PC-9 (cell line): Measurements from ENCODE around the gene GRIA1. TPM values are rescaled to one million over a fixed set of nuclear protein-coding genes. Genes with fewer than 3 reads are reported as not detected.

Experiments used
- BruUV-seq: library from RNA; stranded (reverse); fragments of 400-500 nt; replicated peaks from 2 replicates; lab custom pipeline; 2021; lab: Mats Ljungman, UMichigan
- CTCF ChIA-PET: fragments of 300-600 bp; sonication (Branson Sonifier 250); formaldehyde crosslinking; loops from one replicate; lab custom pipeline; 2022; ENCODE audit warnings: antibody characterized with exemption; lab: Charles Lee
- POLR2A ChIA-PET: fragments of 300-600 bp; sonication (Branson Sonifier 250); formaldehyde crosslinking; loops from one replicate; lab custom pipeline; 2022; ENCODE audit warnings: antibody characterized with exemption; ENCODE audit not compliant: unreplicated experiment; lab: Charles Lee
- DNase-seq, 2 experiments: peaks; one replicate each; pipeline versions ENCODE4 v3.0.0 to v3.0.0-alpha.2; 2015 to 2022; ENCODE audit warnings: mixed read lengths in 1 of 2
- H2AFZ ChIP-seq: fragments of 200-600 bp; sonication (generic); 2 replicates; pipeline ENCODE4 v1.8.1; 2017; ENCODE audit warnings: antibody characterized with exemption
- H3F3A ChIP-seq: fragments of 200-600 bp; sonication (generic); 2 replicates; pipeline ENCODE4 v1.8.1; 2017; ENCODE audit warnings: antibody characterized with exemption, mild to moderate bottlenecking, low read depth; ENCODE audit not compliant: insufficient read depth
- H3K27ac ChIP-seq: fragments of 200-600 bp; sonication (generic); 2 replicates; pipeline ENCODE4 v1.6.1; 2016; ENCODE audit warnings: mixed run types
- H3K27me3 ChIP-seq: fragments of 200-600 bp; sonication (generic); 2 replicates; pipeline ENCODE4 v1.6.1; 2016; ENCODE audit warnings: low read depth, mixed run types; ENCODE audit not compliant: insufficient read depth
- H3K36me3 ChIP-seq: fragments of 200-600 bp; sonication (generic); 2 replicates; pipeline ENCODE4 v1.6.1; 2016; ENCODE audit warnings: low read depth, mixed run types
- H3K4me1 ChIP-seq: fragments of 200-600 bp; sonication (generic); replicated peaks from 2 replicates; pipeline ENCODE4 v1.6.1; 2016; ENCODE audit warnings: mixed run types; ENCODE audit not compliant: insufficient read depth
- H3K4me2 ChIP-seq: fragments of 200-600 bp; sonication (generic); 2 replicates; pipeline ENCODE4 v1.6.1; 2017; ENCODE audit warnings: mixed run types
- H3K4me3 ChIP-seq: fragments of 200-600 bp; sonication (generic); 2 replicates; pipeline ENCODE4 v1.6.1; 2016; ENCODE audit warnings: mixed run types
- H3K79me2 ChIP-seq: fragments of 200-600 bp; sonication (generic); 2 replicates; pipeline ENCODE4 v1.6.1; 2017; ENCODE audit warnings: low read depth, mixed run types
- H3K9me2 ChIP-seq: fragments of 200-600 bp; sonication (generic); 2 replicates; pipeline ENCODE4 v1.8.1; 2017; ENCODE audit warnings: mild to moderate bottlenecking; ENCODE audit not compliant: insufficient read depth
- H3K9me3 ChIP-seq: fragments of 200-600 bp; sonication (generic); 2 replicates; pipeline ENCODE4 v1.8.1; 2016; ENCODE audit warnings: low read depth; ENCODE audit not compliant: insufficient read depth
- H4K20me1 ChIP-seq: fragments of 200-600 bp; sonication (generic); 2 replicates; pipeline ENCODE4 v1.8.1; 2017; ENCODE audit not compliant: insufficient read depth
- CTCF ChIP-seq: fragments of 200-600 bp; sonication (generic); conservative IDR thresholded peaks from 2 replicates; pipeline ENCODE4 v1.6.1; 2017; ENCODE audit warnings: mixed run types, antibody characterized with exemption, mild to moderate bottlenecking, moderate library complexity
- EZH2 ChIP-seq: fragments of 200-600 bp; sonication (generic); IDR thresholded peaks from 2 replicates; pipeline ENCODE4 v1.8.0; 2017; ENCODE audit warnings: antibody characterized with exemption, low read depth
- intact Hi-C: fragments of 100-400 bp; cut with micrococcal nuclease; formaldehyde crosslinking; loops from one replicate; pipeline ENCODE4 v1.10.0; 2022; ENCODE audit not compliant: unreplicated experiment
- total RNA-seq: library from RNA; stranded (reverse); gene quantifications from 2 replicates; pipeline ENCODE4 v1.2.3, GENCODE V29; 2021

The GRIA1 gene
- total RNA-seq, 1 experiment from 2014 or later = not detected

GRCh38 chr5:153601377-153601776, 110.9 kb downstream of the GRIA1 start:
- Histone ChIP-seq H3K4me3 (no peak overlapping the region), H3K36me3 (no peaks in the 10 kb centered on the region), H3K79me2 (no peaks in the 10 kb centered on the region), H3K27me3 (no peaks in the 10 kb centered on the region), H2AFZ (no peak overlapping the region), H3F3A (no peaks in the 10 kb centered on the region), H3K4me1 (no peaks in the 10 kb centered on the region), H3K4me2 (no peak overlapping the region), H3K27ac (no peak overlapping the region), H3K9me3 (no peaks in the 10 kb centered on the region), H4K20me1 (no peaks in the 10 kb centered on the region), H3K9me2 (no peaks in the 10 kb centered on the region)
- no peak for DNase-seq
- TF ChIP-seq CTCF (no peak), EZH2 (no peak)
- POLR2A ChIA-PET = no interaction called here
- intact Hi-C loops = no loop called here
- no TSS peak for BruUV-seq
- CTCF ChIA-PET = no interaction called here

GRCh38 chr5:153605386-153605785, 114.9 kb downstream of the GRIA1 start:
- intact Hi-C loops = no loop called here
- Histone ChIP-seq H3K4me3 (no peak overlapping the region), H3K27me3 (no peaks in the 10 kb centered on the region), H3K79me2 (no peaks in the 10 kb centered on the region), H2AFZ (no peak overlapping the region), H3K27ac (no peak overlapping the region), H3F3A (no peaks in the 10 kb centered on the region), H3K4me2 (no peak overlapping the region), H3K9me3 (no peaks in the 10 kb centered on the region), H3K9me2 (no peaks in the 10 kb centered on the region), H3K36me3 (no peaks in the 10 kb centered on the region), H4K20me1 (no peaks in the 10 kb centered on the region), H3K4me1 (no peaks in the 10 kb centered on the region)
- BruUV-seq = no TSS peak
- CTCF ChIA-PET = no interaction called here
- POLR2A ChIA-PET = no interaction called here
- TF ChIP-seq CTCF = no peak
- no peak for TF ChIP-seq EZH2
- no peak for DNase-seq

DNA sequence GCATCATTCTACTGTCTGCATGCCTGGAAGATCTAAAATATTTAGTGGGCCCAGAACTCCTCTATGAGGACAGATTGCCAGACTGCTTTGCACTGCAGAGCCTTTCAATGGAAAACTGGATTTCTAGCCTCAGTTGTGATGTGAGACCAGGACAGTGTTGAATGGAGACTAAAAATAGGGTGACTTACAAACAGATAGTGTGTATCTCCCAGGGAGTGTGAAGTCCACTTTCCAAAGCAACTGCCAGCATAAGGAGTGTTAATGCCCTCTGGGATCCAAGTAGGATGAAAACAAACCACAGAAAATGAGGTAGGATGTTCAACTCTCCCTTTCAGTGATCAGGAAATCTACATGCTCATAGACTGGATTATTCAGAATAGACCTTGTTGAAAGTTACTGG, 119.5 kb downstream of the GRIA1 start:
- intact Hi-C loops = no loop called here
- no peaks in the 10 kb centered on the region for H3K27me3 ChIP-seq
- H3F3A ChIP-seq = no peaks in the 10 kb centered on the region
- no peak overlapping the region for H3K27ac ChIP-seq
- no peak overlapping the region for H2AFZ ChIP-seq
- TF ChIP-seq EZH2 (no peak), CTCF (no peak)
- no peak overlapping the region for H3K4me2 ChIP-seq
- BruUV-seq = no TSS peak
- no peak for DNase-seq
- no peaks in the 10 kb centered on the region for H3K9me3 ChIP-seq
- H3K4me3 ChIP-seq = no peak overlapping the region
- no peaks in the 10 kb centered on the region for H3K36me3 ChIP-seq
- POLR2A ChIA-PET = no interaction called here
- H3K9me2 ChIP-seq = no peaks in the 10 kb centered on the region
- H3K4me1 ChIP-seq = no peaks in the 10 kb centered on the region
- no peaks in the 10 kb centered on the region; the same call in 1 of the 2 replicates for H4K20me1 ChIP-seq
- H3K79me2 ChIP-seq = no peaks in the 10 kb centered on the region
- CTCF ChIA-PET = no interaction called here
